Upper lobe of left lung (tissue), 6 donors: ENCODE data around the gene SARS1. TPM values are rescaled to one million over a fixed set of nuclear protein-coding genes. Genes with fewer than 3 reads are reported as not detected.
A peak's percentile ranks its signal among the peaks of the same experiment; 100 is the strongest.

Experiments
- ATAC-seq, 2 donors: fragments of 200-7000 bp; cut with Tn5 transposase; one replicate each; pipeline ENCODE4 v1.9.1; 2022; ENCODE audit warnings: mild to moderate bottlenecking in 2 of 2, moderate library complexity in 2 of 2; ENCODE audit not compliant: low FRiP score in 2 of 2
- DNase-seq, 2 donors: peaks; one replicate each; pipeline ENCODE4 v3.0.0-alpha.2; 2019 to 2020
- H3K27ac ChIP-seq, 4 donors: fragments of 200-600 bp; sonication (generic); one replicate each; pipeline ENCODE4 v1.5.1; 2016 to 2019
- H3K27me3 ChIP-seq, 4 donors: fragments of 200-600 bp; sonication (generic); one replicate each; pipeline ENCODE4 v1.5.1; 2017 to 2019
- H3K36me3 ChIP-seq, 4 donors: fragments of 200-600 bp; sonication (generic); one replicate each; pipeline ENCODE4 v1.5.1; 2016 to 2019
- H3K4me1 ChIP-seq, 4 donors: fragments of 200-600 bp; sonication (generic); one replicate each; pipeline ENCODE4 v1.5.1; 2018 to 2019
- H3K4me3 ChIP-seq, 4 donors: fragments of 200-600 bp; sonication (generic); one replicate each; pipeline ENCODE4 v1.5.1; 2017 to 2019; ENCODE audit warnings: mild to moderate bottlenecking in 2 of 4, moderate library complexity in 1 of 4
- H3K9me3 ChIP-seq, 4 donors: fragments of 200-600 bp; sonication (generic); one replicate each; pipeline ENCODE4 v1.5.1; 2018 to 2019
- EP300 ChIP-seq, 4 donors: sonication (generic); formaldehyde crosslinking; IDR thresholded peaks; one replicate each; pipeline ENCODE4 v1.5.1; 2017; ENCODE audit warnings: antibody characterized with exemption in 4 of 4, control low read depth in 2 of 4
- POLR2A ChIP-seq, 4 donors: fragments of 450-650 bp; IDR thresholded peaks; one replicate each; pipeline ENCODE4 v1.5.1; 2016 to 2017; ENCODE audit warnings: antibody characterized with exemption in 4 of 4, mild to moderate bottlenecking in 2 of 4
- POLR2AphosphoS5 ChIP-seq, 2 donors: sonication (generic); formaldehyde crosslinking; IDR thresholded peaks; one replicate each; pipeline ENCODE4 v1.5.1; 2017; ENCODE audit warnings: antibody characterized with exemption in 2 of 2
- WGBS, 2 donors: methylation state at CpG; one replicate each; pipeline ENCODE4 v1.1.5; 2017 to 2018; 5-methylcytosine and 5-hydroxymethylcytosine counted together
- total RNA-seq, 6 donors: library from RNA; depleted of rRNA in 4 of 6; stranded (reverse); fragments of >200 nt in 4 of 6; gene quantifications; one replicate each; pipeline versions ENCODE4 v1.1.0 to v1.2.1, GENCODE V29; 2016 to 2021
- TF ChIP-seq, protein P1 (sequence below), 6 experiments: fragments of 450-650 bp in 4 of 6; fragments of 200-600 bp in 2 of 6; sonication (generic) in 2 of 6; IDR thresholded peaks; one replicate each; pipeline ENCODE4 v1.5.1; 2016 to 2019; ENCODE audit warnings: antibody characterized with exemption in 6 of 6
- donor health status: DM: no; HTN: no; CAD: no; lungs with moderate emphysema.
- donor health status: DM: no; HTN: yes; CAD: no; lungs with severe emphysema.

The SARS1 gene
- total RNA-seq, 6 donors from 2014 or later = 126 to 212 (median 160) TPM

- peak in 1 of 2 donors; percentile 36 for TF ChIP-seq POLR2AphosphoS5 (IDR thresholded peaks at IDR 0.05)
- TF ChIP-seq EP300 (IDR thresholded peaks at IDR 0.05) = no peak
- TF ChIP-seq, protein P1, sequence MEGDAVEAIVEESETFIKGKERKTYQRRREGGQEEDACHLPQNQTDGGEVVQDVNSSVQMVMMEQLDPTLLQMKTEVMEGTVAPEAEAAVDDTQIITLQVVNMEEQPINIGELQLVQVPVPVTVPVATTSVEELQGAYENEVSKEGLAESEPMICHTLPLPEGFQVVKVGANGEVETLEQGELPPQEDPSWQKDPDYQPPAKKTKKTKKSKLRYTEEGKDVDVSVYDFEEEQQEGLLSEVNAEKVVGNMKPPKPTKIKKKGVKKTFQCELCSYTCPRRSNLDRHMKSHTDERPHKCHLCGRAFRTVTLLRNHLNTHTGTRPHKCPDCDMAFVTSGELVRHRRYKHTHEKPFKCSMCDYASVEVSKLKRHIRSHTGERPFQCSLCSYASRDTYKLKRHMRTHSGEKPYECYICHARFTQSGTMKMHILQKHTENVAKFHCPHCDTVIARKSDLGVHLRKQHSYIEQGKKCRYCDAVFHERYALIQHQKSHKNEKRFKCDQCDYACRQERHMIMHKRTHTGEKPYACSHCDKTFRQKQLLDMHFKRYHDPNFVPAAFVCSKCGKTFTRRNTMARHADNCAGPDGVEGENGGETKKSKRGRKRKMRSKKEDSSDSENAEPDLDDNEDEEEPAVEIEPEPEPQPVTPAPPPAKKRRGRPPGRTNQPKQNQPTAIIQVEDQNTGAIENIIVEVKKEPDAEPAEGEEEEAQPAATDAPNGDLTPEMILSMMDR (IDR thresholded peaks at IDR 0.05) = peak; percentile 96 to 100 (median 100)
- TF ChIP-seq POLR2A (IDR thresholded peaks at IDR 0.05) = no peak
- ATAC-seq (peak; percentile 90 to 97), DNase-seq (peak; percentile 96 to 97)
- no peak overlapping the region for H3K4me3 ChIP-seq
- H3K36me3 ChIP-seq = no peaks in the 10 kb centered on the region
- no peaks in the 10 kb centered on the region for H3K9me3 ChIP-seq
- peaks cover 0 to 10% (median 3%) of the 10 kb centered on the region in 4 donors for H3K4me1 ChIP-seq
- peak overlapping the region in 1 of 4 donors; percentile 53 for H3K27ac ChIP-seq
- no peaks in the 10 kb centered on the region for H3K27me3 ChIP-seq
- WGBS, 2 donors = 27 to 38% methylated on average over 10 to 24 of the region's 29 CpGs
Measured at GRCh38 chr1:109263597-109264378, 50.1 kb downstream of the SARS1 start.

GRCh38 chr1:109264379-109264755 lies 50.6 kb downstream of the SARS1 start:
- Histone ChIP-seq H3K4me3 (no peak overlapping the region), H3K27me3 (no peaks in the 10 kb centered on the region), H3K9me3 (no peaks in the 10 kb centered on the region), H3K4me1 (peaks cover 0 to 10% (median 3%) of the 10 kb centered on the region in 4 donors), H3K27ac (peak overlapping the region in 1 of 4 donors; percentile 53), H3K36me3 (no peaks in the 10 kb centered on the region)
- 73 to 90% methylated on average over 2 to 8 of the region's 9 CpGs for WGBS, 2 donors
- no peak for DNase-seq
- no peak for TF ChIP-seq EP300 (IDR thresholded peaks at IDR 0.05)
- no peak for TF ChIP-seq POLR2AphosphoS5 (IDR thresholded peaks at IDR 0.05)
- ATAC-seq = no peak

DNA sequence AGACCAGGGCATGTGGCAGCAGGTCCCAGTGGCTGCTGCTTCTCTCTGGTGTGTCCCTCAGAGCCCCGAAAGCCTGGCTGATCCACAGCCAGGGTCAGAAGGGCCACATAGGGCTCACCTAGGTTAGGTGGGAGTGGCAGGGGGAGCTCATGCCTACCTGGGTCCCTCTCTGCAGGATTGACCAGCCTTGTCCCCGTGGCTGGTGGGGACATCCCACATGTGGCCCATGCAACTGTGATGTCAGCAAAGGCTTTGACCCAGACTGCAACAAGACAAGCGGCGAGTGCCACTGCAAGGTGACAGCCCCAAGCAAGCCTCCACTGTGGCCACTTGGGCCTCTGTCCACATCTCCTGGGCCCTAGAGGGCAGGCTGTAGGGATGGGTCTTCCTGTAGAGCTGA lies 51.3 kb downstream of the SARS1 start:
- Histone ChIP-seq H3K36me3 (no peaks in the 10 kb centered on the region), H3K4me1 (peaks cover 0 to 10% (median 3%) of the 10 kb centered on the region in 4 donors), H3K9me3 (no peaks in the 10 kb centered on the region), H3K27ac (no peak overlapping the region), H3K27me3 (no peaks in the 10 kb centered on the region), H3K4me3 (no peak overlapping the region)
- 90% methylated on average over 3 of the region's 4 CpGs; no CpG with 5 or more reads in 1 of the 2 donors for WGBS, 2 donors
- TF ChIP-seq EP300 (IDR thresholded peaks at IDR 0.05) (no peak), POLR2AphosphoS5 (IDR thresholded peaks at IDR 0.05) (no peak), POLR2A (IDR thresholded peaks at IDR 0.05) (no peak)
- TF ChIP-seq, protein P1 (IDR thresholded peaks at IDR 0.05) = no peak
- DNase-seq = peak in 1 of 2 donors; percentile 17
- ATAC-seq = no peak

- WGBS, 2 donors = 93 to 100% methylated on average over 3 to 12 of the region's 13 CpGs
- TF ChIP-seq POLR2A (IDR thresholded peaks at IDR 0.05) (no peak), EP300 (IDR thresholded peaks at IDR 0.05) (no peak), POLR2AphosphoS5 (IDR thresholded peaks at IDR 0.05) (no peak)
- TF ChIP-seq, protein P1 (IDR thresholded peaks at IDR 0.05) = no peak
- Histone ChIP-seq H3K36me3 (no peaks in the 10 kb centered on the region), H3K4me1 (peaks cover 0 to 10% (median 3%) of the 10 kb centered on the region in 4 donors), H3K27me3 (no peaks in the 10 kb centered on the region), H3K9me3 (no peaks in the 10 kb centered on the region), H3K4me3 (no peak overlapping the region), H3K27ac (no peak overlapping the region)
- ATAC-seq (no peak), DNase-seq (no peak)
Measured at GRCh38 chr1:109265741-109266330, 52.1 kb downstream of the SARS1 start.

DNA sequence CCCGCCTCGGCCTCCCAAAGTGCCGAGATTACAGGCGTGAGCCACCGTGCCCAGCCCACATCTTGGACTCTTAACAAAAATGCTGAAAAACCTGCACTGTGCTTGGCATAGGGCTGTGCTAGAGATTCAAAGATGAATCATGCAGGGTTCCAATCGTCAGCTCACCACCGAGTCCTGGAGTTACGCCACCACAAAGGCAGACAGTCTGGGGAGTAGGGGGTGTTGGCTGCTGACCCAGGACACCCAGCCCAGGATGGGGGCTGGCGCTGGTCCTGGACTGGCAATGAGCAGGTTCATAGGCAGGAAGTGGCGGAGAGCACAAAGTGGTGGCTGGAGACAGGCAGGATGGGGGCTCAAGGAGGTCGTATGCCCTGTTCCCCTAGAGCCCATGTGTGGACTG lies 53.2 kb downstream of the SARS1 start:
- Histone ChIP-seq H3K27ac (no peak overlapping the region), H3K36me3 (no peaks in the 10 kb centered on the region), H3K9me3 (no peaks in the 10 kb centered on the region), H3K4me1 (peaks cover 0 to 10% (median 3%) of the 10 kb centered on the region in 4 donors), H3K27me3 (no peaks in the 10 kb centered on the region), H3K4me3 (no peak overlapping the region)
- ATAC-seq (no peak), DNase-seq (no peak)
- 88% methylated on average over 9 to 11 of the region's 11 CpGs for WGBS, 2 donors
- TF ChIP-seq POLR2AphosphoS5 (IDR thresholded peaks at IDR 0.05) (no peak), POLR2A (IDR thresholded peaks at IDR 0.05) (no peak), EP300 (IDR thresholded peaks at IDR 0.05) (no peak)
- TF ChIP-seq, protein P1 (IDR thresholded peaks at IDR 0.05) = no peak
